ENCODE measurements around the gene FEN1. TPM values are rescaled to one million over a fixed set of nuclear protein-coding genes. Genes with fewer than 3 reads are reported as not detected.
A peak's percentile ranks its signal among the peaks of the same experiment; 100 is the strongest.

Gene FEN1
- polyA plus RNA-seq, 2 of the 4 experiments (the other 2 are of a cell fraction) = 38.4 to 105 TPM

- H3K4me3 ChIP-seq = no peak overlapping the region
- no peaks in the 10 kb centered on the region for H3K9me3 ChIP-seq
- TF ChIP-seq CBX8 (IDR thresholded peaks at IDR 0.05) (no peak), PBX3 (IDR thresholded peaks at IDR 0.05) (no peak), MAFK (IDR thresholded peaks at IDR 0.05; ENCODE audit: partially characterized antibody) (no peak), BCL3 (IDR thresholded peaks at IDR 0.05) (no peak)
- CTCF ChIA-PET = interaction anchor here (0.8 to 1.6 kb wide), 6 partner anchors 17 to 275 kb away, joined by 3 to 4 read pairs (median 3); partner anchors contain the start of gene FADS1
- POLR2A ChIA-PET = no interaction called here
- H3K4me2 ChIP-seq = peak overlapping the region; percentile 41
- peaks cover 65% of the 10 kb centered on the region for H3K4me1 ChIP-seq
- ATAC-seq = peak; percentile 27 to 68; a peak in 3 of 6 replicates
- FAIRE-seq = no peak
- DNase-seq (ENCODE audit: low read depth in 1 of 2, low spot score in 1 of 2) = no peak
- 80% methylated on average over 12 of the region's 12 CpGs for WGBS (ENCODE audit: missing lambda C conversion rate)
- H3K27ac ChIP-seq = peak overlapping the region; percentile 36 to 62; a peak in 4 of 6 replicates
Measured at GRCh38 chr11:61834278-61835048, 41.8 kb downstream of the FEN1 start.

- FAIRE-seq = no peak
- POLR2A ChIA-PET = no interaction called here
Measured at GRCh38 chr11:61836193-61836592, 43.5 kb downstream of the FEN1 start.

More at GRCh38 chr11:61836193-61836592, 43.5 kb downstream of the FEN1 start:
- CTCF ChIA-PET = interaction anchor here (1.0 to 3.2 kb wide), 4 partner anchors 7 to 62 kb away, joined by 3 to 13 read pairs (median 5); partner anchors contain the start of gene FADS2
- DNase-seq (ENCODE audit: low read depth in 1 of 2, low spot score in 1 of 2) (no peak), ATAC-seq (no peak)
- Histone ChIP-seq H3K4me2 (no peak overlapping the region), H3K4me1 (peaks cover 48% of the 10 kb centered on the region), H3K4me3 (no peak overlapping the region), H3K9me3 (no peaks in the 10 kb centered on the region), H3K27ac (no peak overlapping the region)
- 100% methylated on average over 8 of the region's 8 CpGs for WGBS (ENCODE audit: missing lambda C conversion rate)
- TF ChIP-seq POLR2A (IDR thresholded peaks at IDR 0.05; ENCODE audit: low read length) (no peak), USF2 (IDR thresholded peaks at IDR 0.05) (no peak), NPAS2 (CRISPR knock-in tag; IDR thresholded peaks at IDR 0.05; ENCODE audit: borderline replicate concordance) (no peak), FOSL2 (IDR thresholded peaks at IDR 0.05) (no peak), FOSL2 (CRISPR knock-in tag; IDR thresholded peaks at IDR 0.05) (no peak), HOXA7 (CRISPR knock-in tag; IDR thresholded peaks at IDR 0.05) (no peak), HES2 (IDR thresholded peaks at IDR 0.05) (no peak), MAZ (IDR thresholded peaks at IDR 0.05; ENCODE audit: borderline replicate concordance, low read depth, low read length) (no peak), EHF (CRISPR knock-in tag; IDR thresholded peaks at IDR 0.05) (no peak), MAX (IDR thresholded peaks at IDR 0.05) (no peak), HEYL (CRISPR knock-in tag; IDR thresholded peaks at IDR 0.05) (no peak), CHD4 (IDR thresholded peaks at IDR 0.05; ENCODE audit: borderline replicate concordance) (no peak), PBX3 (IDR thresholded peaks at IDR 0.05) (no peak), ZSCAN20 (CRISPR knock-in tag; IDR thresholded peaks at IDR 0.05) (no peak), EHMT2 (IDR thresholded peaks at IDR 0.05; ENCODE audit: low read depth) (no peak), RAD21 (conservative IDR thresholded peaks at IDR 0.05 in 1 of 2, IDR thresholded peaks at IDR 0.05 in 1 of 2) (no peak), HOXB5 (CRISPR knock-in tag; IDR thresholded peaks at IDR 0.05) (no peak), ATOH8 (CRISPR knock-in tag; IDR thresholded peaks at IDR 0.05; ENCODE audit: low read depth) (no peak), JUNB (IDR thresholded peaks at IDR 0.05) (no peak)

Measured in A549 (cell line).